OCI-LY3 (cell line): ENCODE results near the gene STAT3.
A peak's percentile ranks its signal among the peaks of the same experiment; 100 is the strongest.

Experiments used
- H2AFZ ChIP-seq: fragments of 200-600, 300-600 bp; shearing (Covaris generic); 2 replicates; pipeline ENCODE4 v1.6.0; 2014; ENCODE audit warnings: antibody characterized with exemption, low read depth, low read length
- H3K27ac ChIP-seq: fragments of 200-600, 300-600 bp; sonication (generic); 2 replicates; pipeline ENCODE4 v1.5.1; 2014; ENCODE audit warnings: mild to moderate bottlenecking, low read length, moderate library complexity, mixed read lengths
- H3K27me3 ChIP-seq: fragments of 200-600, 300-600 bp; sonication (generic); 2 replicates; pipeline ENCODE4 v1.6.1; 2014; ENCODE audit warnings: low read depth, low read length, mixed read lengths
- H3K36me3 ChIP-seq: fragments of 200-600, 300-600 bp; sonication (generic); replicated peaks from 2 replicates; pipeline ENCODE3; 2014; ENCODE audit warnings: low read depth, low read length, mixed read lengths
- H3K4me1 ChIP-seq: fragments of 300-600, 200-600 bp; sonication (generic); 2 replicates; pipeline ENCODE4 v1.6.1; 2014; ENCODE audit warnings: low read length, mixed read lengths
- H3K4me2 ChIP-seq: fragments of 200-600, 300-600 bp; sonication (generic); 2 replicates; pipeline ENCODE4 v1.6.1; 2014; ENCODE audit warnings: low read length, mixed read lengths
- H3K4me3 ChIP-seq: fragments of 300-600, 200-600 bp; sonication (generic); 2 replicates; pipeline ENCODE4 v1.5.1; 2014; ENCODE audit warnings: antibody characterized with exemption, mild to moderate bottlenecking, low read length, moderate library complexity
- H3K79me2 ChIP-seq: fragments of 300-600, 200-600 bp; shearing (Covaris generic); 2 replicates; pipeline ENCODE4 v1.6.1; 2014; ENCODE audit warnings: mild to moderate bottlenecking, low read length, mixed read lengths
- H3K9ac ChIP-seq: fragments of 300-600, 200-600 bp; shearing (Covaris generic); 2 replicates; pipeline ENCODE4 v1.6.0; 2014; ENCODE audit warnings: mild to moderate bottlenecking, low read length, moderate library complexity
- H3K9me3 ChIP-seq: fragments of 200-600, 300-600 bp; shearing (Covaris generic); 2 replicates; pipeline ENCODE4 v1.6.1; 2014; ENCODE audit warnings: low read length, mixed read lengths; ENCODE audit not compliant: insufficient read depth
- H4K20me1 ChIP-seq: fragments of 200-600, 300-600 bp; sonication (generic); 2 replicates; pipeline ENCODE4 v1.6.1; 2016; ENCODE audit warnings: low read length, mixed read lengths; ENCODE audit not compliant: insufficient read depth
- CTCF ChIP-seq: fragments of 200-600, 300-600 bp; sonication (generic); IDR thresholded peaks from 2 replicates; pipeline ENCODE4 v1.5.1; 2014; ENCODE audit warnings: antibody characterized with exemption, low read length, low read depth
- EZH2phosphoT487 ChIP-seq: fragments of 200-600 bp; shearing (Covaris generic); IDR thresholded peaks from 2 replicates; pipeline ENCODE4 v1.6.1; 2018; ENCODE audit warnings: antibody characterized with exemption, mixed run types, low read depth

Gene STAT3

GRCh38 chr17:42333053-42333452 lies 55.2 kb downstream of the STAT3 start:
- peaks cover 41% of the 10 kb centered on the region for H3K79me2 ChIP-seq
- TF ChIP-seq EZH2phosphoT487 (no peak), CTCF (no peak)
- no peak overlapping the region for H2AFZ ChIP-seq
- H3K27ac ChIP-seq, result peak overlapping the region; percentile 67
- H3K36me3 ChIP-seq, result peaks cover 64% of the 10 kb centered on the region
- H3K9ac ChIP-seq, result no peak overlapping the region; the same call in 1 of the 2 replicates
- peak overlapping the region; percentile 30; the same call in 1 of the 2 replicates for H3K4me2 ChIP-seq
- no peaks in the 10 kb centered on the region for H3K9me3 ChIP-seq
- no peak overlapping the region; the same call in 1 of the 2 replicates for H3K4me3 ChIP-seq
- peaks cover 22% of the 10 kb centered on the region; the same call in 1 of the 2 replicates for H4K20me1 ChIP-seq
- no peaks in the 10 kb centered on the region for H3K27me3 ChIP-seq
- H3K4me1 ChIP-seq, result peaks cover 42% of the 10 kb centered on the region

GRCh38 chr17:42329025-42329976 lies 58.9 kb downstream of the STAT3 start:
- no peak overlapping the region for H3K27ac ChIP-seq
- H3K4me3 ChIP-seq, result no peak overlapping the region
- H3K36me3 ChIP-seq, result peaks cover 65% of the 10 kb centered on the region
- TF ChIP-seq CTCF, result no peak
- no peak for TF ChIP-seq EZH2phosphoT487
- H3K27me3 ChIP-seq, result no peaks in the 10 kb centered on the region
- H4K20me1 ChIP-seq, result peaks cover 12% of the 10 kb centered on the region; the same call in 1 of the 2 replicates
- H3K4me2 ChIP-seq, result no peak overlapping the region
- H3K79me2 ChIP-seq, result peaks cover 18% of the 10 kb centered on the region; the same call in 1 of the 2 replicates
- H2AFZ ChIP-seq, result no peak overlapping the region
- no peak overlapping the region for H3K9ac ChIP-seq
- H3K4me1 ChIP-seq, result peaks cover 19% of the 10 kb centered on the region
- H3K9me3 ChIP-seq, result no peaks in the 10 kb centered on the region

GRCh38 chr17:42325026-42325425 lies 63.2 kb downstream of the STAT3 start:
- Histone ChIP-seq H3K79me2 (peaks cover 28% of the 10 kb centered on the region), H3K4me2 (no peak overlapping the region)

More at GRCh38 chr17:42325026-42325425, 63.2 kb downstream of the STAT3 start:
- Histone ChIP-seq H3K36me3 (peaks cover 67% of the 10 kb centered on the region), H3K27me3 (no peaks in the 10 kb centered on the region), H3K4me3 (no peak overlapping the region), H3K9me3 (no peaks in the 10 kb centered on the region), H3K27ac (no peak overlapping the region), H3K9ac (no peak overlapping the region), H3K4me1 (peaks cover 38% of the 10 kb centered on the region), H2AFZ (no peak overlapping the region), H4K20me1 (peaks cover 29% of the 10 kb centered on the region; the same call in 1 of the 2 replicates)
- TF ChIP-seq CTCF, result no peak
- no peak for TF ChIP-seq EZH2phosphoT487
